ENCODE results near the gene TARBP2.
A peak's percentile ranks its signal among the peaks of the same experiment; 100 is the strongest.

TARBP2 gene

DNA sequence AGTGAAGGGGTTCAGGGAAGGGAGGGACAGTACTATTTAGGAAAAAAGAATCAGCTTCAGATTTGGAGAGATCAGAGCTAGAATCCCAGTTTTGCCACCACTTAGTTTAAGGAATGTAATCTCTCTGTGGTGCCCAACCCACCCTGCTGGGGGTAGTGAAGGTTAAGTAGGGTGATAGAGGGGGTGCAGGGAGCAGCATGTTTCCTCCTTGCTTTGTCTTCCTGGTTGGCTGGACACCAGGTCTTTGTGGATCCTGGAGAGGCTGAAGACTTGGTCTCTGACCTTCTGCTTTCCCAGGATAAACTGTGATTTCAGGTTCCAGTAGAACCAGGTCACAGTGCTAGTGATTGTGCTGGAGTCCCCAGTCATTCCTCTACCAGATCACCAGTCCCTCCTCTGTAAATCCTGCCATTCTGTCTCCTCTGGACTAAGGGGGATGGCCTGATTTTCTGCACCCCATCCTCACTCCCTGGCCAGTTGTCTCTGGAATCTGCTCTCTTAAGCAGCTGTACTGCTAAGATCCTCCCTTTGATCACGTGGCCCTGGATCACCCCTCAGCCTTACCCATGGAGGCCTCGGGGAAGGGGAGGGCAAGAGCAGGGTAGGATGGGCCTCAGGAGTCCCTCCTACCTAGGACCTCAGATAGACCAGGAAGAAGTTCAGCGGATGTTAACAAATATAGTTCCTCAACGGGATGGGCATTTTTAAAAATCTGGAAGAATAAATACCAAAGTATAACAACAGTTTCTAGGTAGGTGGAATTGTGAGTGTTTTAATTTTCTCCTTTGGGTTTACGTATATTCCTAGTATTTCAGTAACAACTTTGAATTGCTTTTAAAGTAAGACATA lies 5.0 kb upstream of the TARBP2 start:
- peak; percentile 48 for DNase-seq (ENCODE audit: low read depth)

DNA sequence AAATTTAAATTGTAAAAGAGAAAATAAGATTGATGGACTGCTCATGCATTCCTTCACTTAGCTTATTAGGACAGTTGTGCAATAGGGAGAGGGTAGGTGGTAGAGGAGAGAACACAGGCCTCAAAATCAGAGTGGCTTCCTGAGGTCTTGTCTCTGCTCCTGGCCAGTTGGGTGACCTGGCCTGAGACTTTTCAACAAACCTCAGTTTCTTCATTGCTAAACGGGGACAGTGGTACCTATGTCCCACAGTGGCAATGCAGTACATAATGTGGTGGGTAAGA lies 4.4 kb upstream of the TARBP2 start:
- DNase-seq (ENCODE audit: low read depth), result no peak

- DNase-seq (ENCODE audit: low read depth), result no peak
Measured at GRCh38 chr12:53497461-53497860, 3.6 kb upstream of the TARBP2 start.

DNA sequence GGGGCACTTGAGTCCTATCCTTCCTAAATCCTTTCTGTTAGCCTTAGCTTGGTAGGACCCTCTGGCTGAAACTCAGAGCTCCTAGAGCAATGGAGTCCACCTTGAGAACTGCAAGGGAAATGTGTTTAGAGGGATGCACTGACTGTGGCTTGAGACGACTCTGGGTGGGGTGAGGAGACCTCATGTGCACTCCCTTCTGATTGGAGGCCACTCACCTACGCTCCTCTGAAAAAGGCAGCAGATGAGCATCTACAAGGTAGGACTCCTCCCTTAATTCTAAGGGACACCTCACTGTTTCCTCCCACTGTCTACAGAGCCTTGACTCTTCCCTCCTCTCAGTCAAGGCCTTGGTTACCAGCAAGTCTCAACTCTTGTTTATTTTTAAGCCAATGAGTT lies 2.9 kb upstream of the TARBP2 start:
- no peak for DNase-seq (ENCODE audit: low read depth)

DNA sequence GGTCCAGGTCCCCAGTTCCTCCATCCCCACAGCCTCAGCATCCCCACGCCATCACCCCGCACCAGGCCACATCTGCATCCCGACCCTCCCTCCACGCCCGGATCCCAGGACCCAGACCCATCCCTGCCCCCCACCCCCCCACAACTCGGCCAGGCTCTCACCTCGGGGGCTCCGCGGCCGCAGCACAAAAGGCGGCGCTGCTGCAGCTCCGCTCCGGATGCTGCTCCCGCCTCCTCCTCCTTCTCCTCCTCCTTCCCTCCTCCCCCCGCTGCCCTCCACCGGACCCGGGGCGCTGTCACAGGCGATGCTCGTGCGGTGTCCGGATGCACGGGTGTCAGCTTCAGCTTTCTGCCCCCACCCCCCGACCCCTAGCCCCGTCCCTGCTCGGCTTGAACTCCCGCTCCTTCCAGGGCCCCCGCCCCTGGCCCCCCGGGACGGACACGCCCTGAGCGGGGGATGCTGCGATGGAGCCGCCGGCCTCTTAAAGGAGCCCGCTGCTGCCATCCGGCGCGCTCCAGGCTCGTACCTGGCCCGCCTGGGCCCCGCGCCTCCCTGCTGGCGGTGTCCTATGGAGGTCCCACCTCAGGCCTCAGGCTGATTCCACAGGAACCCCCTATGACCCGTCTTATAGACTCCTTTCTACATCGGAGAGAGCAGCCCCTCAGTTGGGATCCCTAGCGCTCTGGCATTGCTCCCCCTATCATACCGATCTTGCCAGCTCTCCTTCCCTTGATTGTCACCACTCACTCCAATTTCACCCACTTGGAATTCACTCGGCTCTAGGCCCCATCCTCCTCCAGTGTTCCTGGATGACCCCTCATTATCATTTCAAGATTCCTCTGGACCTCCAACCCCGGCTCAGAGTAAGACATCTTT lies 1.6 kb upstream of the TARBP2 start, which contains the start of gene MAP3K12:
TSS of gene MAP3K12 (minus strand) at position 193 of the 876 bp plus-strand sequence. CDS start 12,067 bp downstream, outside the sequence.
- DNase-seq (ENCODE audit: low read depth), result no peak

DNA sequence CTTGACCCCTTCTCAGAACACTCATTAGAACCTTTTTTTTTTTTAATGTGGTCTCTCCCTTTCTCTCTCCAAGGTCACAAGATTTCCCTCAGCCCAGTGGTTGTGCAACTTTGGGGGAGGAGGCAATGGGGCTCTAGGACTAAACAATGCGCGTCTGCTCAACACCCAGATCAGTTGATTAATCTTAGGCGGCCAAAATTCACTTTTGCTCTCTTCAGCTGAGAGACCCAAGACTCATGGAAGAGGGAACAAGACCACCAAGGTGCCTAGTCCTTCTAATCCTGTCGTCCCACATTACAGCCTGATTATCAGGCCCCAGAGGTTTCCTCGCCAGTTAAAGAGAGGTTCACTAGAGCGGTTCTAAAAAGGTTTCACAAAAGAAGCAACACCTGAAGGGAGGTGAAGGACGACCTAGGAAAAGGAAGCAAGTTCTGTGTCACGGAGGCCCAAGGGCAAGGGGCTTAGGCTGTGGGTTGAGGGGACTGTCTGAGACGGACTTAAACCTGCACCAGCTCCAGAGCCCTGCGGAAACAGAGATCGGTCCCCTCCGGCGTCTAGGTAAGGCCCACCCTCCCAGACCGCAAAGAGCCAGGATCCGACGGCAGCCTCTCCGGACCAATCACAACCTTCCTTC lies 824 bp upstream of the TARBP2 start:
- DNase-seq (ENCODE audit: low read depth), result peak; percentile 63

DNA sequence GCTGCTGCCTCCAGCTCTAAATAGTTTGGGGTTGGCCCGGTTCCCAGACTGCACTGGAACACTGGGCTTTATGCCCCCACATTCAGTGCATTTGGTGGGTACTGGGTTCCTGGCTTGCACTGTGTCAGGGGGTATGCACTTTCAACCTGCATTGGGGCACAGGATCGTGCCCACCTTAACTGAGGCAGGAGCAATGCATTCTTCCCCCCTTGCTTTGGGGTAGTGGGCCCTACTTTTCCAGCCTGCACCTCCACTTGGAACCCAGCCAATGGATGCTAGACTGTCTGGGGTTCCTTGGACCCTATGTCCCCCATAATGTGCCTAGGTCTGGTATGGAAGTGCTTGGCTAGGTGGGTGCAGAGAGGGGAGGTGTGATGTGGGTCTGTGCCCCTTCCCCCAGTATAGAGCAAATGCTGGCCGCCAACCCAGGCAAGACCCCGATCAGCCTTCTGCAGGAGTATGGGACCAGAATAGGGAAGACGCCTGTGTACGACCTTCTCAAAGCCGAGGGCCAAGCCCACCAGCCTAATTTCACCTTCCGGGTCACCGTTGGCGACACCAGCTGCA lies 615 bp downstream of the TARBP2 start:
- DNase-seq (ENCODE audit: low read depth), result no peak

DNA sequence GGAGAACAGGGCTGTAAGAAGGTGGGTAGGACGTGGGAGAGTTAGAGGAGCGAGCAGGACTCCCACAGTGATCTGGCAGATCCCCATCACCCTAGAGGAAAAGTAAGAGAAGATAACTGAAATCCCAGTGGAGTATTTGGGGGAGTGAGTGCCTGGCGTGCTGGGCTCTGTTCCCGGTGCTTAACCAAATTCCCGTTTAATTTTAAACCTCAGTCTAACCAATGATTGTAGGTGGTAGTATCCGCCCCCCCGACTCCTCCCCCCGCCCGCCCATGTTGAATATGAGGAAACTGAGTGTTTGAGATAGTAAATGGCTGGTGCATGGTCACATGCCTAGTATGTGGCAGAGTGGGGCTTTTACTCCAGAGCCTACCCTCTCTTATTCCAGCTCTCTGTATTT lies 1.2 kb downstream of the TARBP2 start:
- no peak for DNase-seq (ENCODE audit: low read depth)

GRCh38 chr12:53502983-53503728 lies 2.1 kb downstream of the TARBP2 start:
- no peak for DNase-seq (ENCODE audit: low read depth)

DNA sequence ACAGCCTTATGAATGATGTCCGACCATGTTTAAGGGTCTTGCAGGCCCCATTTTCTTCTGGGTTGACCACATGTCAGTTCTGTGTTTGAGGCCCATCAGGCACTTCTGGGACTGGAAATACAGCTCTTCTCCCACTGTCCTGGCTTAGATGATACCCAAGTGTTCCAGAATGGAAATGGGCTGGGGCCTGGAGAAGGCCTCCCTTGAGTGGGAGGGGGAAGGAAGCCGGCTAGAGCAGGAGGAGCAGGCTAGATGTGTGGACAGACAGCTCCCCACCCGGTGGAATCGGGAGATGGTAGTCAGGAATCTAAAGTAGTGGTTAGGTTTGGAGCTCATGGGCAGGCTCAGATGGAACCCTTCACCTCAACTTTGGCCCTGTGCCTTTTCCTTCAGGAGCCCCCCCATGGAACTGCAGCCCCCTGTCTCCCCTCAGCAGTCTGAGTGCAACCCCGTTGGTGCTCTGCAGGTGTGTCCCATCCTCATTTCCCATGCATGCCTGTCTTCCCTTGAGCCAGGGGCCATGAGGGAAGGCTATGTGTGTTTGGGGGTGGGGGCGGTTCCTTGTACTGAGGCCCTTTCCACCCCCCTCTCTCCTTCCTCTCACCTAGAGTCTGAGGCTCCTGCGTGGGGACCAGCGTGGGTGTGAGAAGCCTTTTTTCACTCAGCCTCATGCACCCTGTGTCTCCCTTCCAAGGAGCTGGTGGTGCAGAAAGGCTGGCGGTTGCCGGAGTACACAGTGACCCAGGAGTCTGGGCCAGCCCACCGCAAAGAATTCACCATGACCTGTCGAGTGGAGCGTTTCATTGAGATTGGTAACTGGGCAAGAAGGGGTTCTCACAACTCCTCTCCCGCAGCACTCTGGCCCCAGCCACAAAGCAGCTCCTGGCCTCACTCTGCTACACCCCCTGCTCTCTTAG lies 3.2 kb downstream of the TARBP2 start:
- no peak for DNase-seq (ENCODE audit: low read depth)

DNA sequence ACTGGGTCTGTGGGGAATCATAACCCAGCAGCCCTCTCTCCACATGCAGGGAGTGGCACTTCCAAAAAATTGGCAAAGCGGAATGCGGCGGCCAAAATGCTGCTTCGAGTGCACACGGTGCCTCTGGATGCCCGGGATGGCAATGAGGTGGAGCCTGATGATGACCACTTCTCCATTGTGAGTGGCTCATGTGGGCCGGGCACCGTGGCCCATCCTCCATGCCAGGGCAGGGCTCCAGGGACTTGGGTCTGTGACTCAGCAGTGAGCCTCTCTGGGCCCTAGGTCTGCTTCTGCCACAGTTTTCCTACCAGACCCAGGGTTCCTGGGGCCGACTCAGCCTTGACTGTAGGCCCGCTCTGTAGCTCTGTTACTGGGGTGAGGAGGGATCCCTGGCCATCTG lies 4.0 kb downstream of the TARBP2 start:
- DNase-seq (ENCODE audit: low read depth), result no peak

DNA sequence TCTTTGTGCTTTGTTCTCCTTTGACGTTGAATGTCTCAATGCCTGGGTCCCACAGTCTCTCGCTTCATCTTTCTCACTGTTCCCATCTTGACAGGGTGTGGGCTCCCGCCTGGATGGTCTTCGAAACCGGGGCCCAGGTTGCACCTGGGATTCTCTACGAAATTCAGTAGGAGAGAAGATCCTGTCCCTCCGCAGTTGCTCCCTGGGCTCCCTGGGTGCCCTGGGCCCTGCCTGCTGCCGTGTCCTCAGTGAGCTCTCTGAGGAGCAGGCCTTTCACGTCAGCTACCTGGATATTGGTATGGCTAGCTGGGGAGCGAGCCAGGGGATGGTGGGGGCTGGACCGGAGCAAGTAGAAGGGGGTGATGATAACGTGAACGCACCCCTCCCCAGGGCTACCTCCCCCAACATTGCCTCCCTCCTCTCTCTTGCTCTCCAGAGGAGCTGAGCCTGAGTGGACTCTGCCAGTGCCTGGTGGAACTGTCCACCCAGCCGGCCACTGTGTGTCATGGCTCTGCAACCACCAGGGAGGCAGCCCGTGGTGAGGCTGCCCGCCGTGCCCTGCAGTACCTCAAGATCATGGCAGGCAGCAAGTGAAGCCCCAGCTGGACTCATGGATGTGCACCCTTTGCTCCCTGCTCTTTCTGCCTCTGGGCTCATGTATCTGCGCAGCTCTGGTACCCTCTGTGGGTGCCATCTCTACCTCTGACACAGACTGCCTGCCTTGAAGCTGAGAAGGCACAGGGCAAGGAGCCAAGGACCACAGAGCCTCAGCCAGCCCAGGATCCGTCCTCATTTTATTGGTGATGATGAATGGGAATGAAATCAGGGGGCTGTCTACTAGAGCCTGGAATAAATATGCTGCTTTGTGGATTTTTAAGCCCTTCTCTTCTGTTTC lies 4.7 kb downstream of the TARBP2 start:
- DNase-seq (ENCODE audit: low read depth), result no peak

- DNase-seq (ENCODE audit: low read depth), result no peak
Measured at GRCh38 chr12:53506450-53506785, 5.3 kb downstream of the TARBP2 start.

GRCh38 chr12:53506881-53507602 lies 6.0 kb downstream of the TARBP2 start, which contains the start of gene NPFF:
TSS of gene NPFF (minus strand) at chr12:53507484. CDS start at chr12:53507474, 10 bp downstream.
- no peak for DNase-seq (ENCODE audit: low read depth)

- DNase-seq (ENCODE audit: low read depth), result no peak
Measured at GRCh38 chr12:53507603-53507885, 6.5 kb downstream of the TARBP2 start.

DNA sequence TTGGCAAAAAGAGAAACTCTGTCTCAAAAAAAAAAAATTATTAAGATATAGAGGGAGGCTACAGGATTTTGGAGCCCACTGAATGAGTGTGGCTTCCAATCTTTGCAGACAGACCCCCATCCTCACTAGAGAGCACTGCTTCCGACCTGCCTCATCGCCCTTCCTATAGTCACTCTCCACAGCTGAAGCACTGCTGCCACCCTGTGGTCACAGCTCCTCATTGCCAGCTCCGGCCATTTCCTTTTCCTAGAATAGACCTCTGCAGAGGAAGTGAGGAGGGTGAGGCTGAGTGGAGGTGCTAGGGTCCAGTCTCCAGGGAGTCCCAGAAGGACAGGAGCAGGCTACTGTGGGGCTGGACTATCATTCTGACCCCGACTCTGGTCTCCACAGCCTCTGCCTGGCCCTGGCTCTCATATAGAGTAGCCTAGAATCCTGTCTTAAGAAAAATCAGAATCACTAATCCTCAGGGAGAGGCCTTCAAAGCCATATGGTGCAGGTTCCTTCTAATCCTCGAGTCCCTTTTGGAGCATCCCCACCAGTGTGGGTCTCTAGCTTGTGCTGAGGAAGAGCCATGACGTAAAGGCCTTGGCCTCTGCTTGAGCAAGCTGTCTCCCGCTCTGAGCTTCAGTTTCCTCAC lies 7.6 kb downstream of the TARBP2 start:
- DNase-seq (ENCODE audit: low read depth), result peak; percentile 56

GRCh38 chr12:53510181-53510812 lies 9.2 kb downstream of the TARBP2 start:
- DNase-seq (ENCODE audit: low read depth), result no peak
